Epithelial cell of proximal tubule (primary cell): ENCODE data around the gene REXO1. TPM values are rescaled to one million over a fixed set of nuclear protein-coding genes. Genes with fewer than 3 reads are reported as not detected.
A peak's percentile ranks its signal among the peaks of the same experiment; 100 is the strongest.

ENCODE experiments used
- DNase-seq: peaks from one replicate; pipeline ENCODE4 v3.0.0-alpha.2; 2011; ENCODE audit warnings: low read depth
- H3K4me3 ChIP-seq: 2 replicates; pipeline ENCODE4 v1.5.1; 2011; ENCODE audit warnings: low read depth, mild to moderate bottlenecking, low read length
- total RNA-seq: library from RNA; depleted of rRNA; stranded (reverse); fragments of >200 nt; gene quantifications from 2 replicates; pipeline ENCODE4 v1.2.3, GENCODE V29; 2015
- TF ChIP-seq, protein P1 (sequence below): conservative IDR thresholded peaks from 2 replicates; pipeline ENCODE4 v1.5.1; 2012; ENCODE audit warnings: low read depth, mild to moderate bottlenecking, low read length

Gene REXO1
- total RNA-seq, 1 donor from 2014 or later = 18.4 TPM

DNA sequence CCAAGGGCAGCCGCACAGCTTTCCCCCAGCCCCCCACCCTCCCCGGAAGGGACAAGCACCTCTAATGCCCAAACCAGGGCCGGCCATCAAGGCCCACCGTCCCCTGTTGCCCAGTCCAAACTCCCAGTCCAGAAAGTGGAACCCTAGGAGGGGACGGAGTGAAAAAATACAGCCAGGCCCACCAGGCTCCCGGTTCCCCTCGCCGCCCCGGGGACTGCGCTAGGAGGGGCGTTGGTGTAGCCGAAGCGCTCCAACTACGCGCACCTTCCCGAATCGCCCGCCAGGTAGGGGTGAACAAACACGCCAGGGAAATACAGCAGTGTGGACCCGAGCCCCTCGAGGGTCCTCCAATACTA lies 13.8 kb upstream of the REXO1 start:
- DNase-seq = no peak
- TF ChIP-seq, protein P1, sequence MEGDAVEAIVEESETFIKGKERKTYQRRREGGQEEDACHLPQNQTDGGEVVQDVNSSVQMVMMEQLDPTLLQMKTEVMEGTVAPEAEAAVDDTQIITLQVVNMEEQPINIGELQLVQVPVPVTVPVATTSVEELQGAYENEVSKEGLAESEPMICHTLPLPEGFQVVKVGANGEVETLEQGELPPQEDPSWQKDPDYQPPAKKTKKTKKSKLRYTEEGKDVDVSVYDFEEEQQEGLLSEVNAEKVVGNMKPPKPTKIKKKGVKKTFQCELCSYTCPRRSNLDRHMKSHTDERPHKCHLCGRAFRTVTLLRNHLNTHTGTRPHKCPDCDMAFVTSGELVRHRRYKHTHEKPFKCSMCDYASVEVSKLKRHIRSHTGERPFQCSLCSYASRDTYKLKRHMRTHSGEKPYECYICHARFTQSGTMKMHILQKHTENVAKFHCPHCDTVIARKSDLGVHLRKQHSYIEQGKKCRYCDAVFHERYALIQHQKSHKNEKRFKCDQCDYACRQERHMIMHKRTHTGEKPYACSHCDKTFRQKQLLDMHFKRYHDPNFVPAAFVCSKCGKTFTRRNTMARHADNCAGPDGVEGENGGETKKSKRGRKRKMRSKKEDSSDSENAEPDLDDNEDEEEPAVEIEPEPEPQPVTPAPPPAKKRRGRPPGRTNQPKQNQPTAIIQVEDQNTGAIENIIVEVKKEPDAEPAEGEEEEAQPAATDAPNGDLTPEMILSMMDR = no peak
- H3K4me3 ChIP-seq = peak overlapping the region; percentile 92

DNA sequence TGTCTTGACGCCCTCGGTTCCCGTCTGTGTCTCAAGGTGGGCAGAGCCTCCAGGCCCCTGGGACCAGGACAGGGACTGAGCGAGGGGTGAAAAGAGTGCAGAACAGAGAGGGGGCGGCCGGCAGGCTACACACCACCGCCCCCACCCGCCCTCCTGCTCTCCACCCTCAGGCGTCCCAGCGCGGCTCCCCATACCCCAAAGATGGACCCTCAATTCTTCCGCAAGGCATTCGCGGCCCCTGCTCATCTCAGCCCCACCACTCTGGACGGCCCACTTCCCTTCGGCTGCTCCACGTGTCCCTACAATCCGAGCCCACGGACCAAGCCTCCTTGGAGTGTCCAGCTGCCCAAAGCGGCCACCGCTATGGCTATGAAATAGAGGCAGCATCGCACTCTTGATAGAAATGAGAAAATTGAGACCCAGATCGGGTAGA lies 13.3 kb upstream of the REXO1 start:
- DNase-seq = no peak
- TF ChIP-seq, protein P1 = no peak
- H3K4me3 ChIP-seq = peak overlapping the region; percentile 92

DNA sequence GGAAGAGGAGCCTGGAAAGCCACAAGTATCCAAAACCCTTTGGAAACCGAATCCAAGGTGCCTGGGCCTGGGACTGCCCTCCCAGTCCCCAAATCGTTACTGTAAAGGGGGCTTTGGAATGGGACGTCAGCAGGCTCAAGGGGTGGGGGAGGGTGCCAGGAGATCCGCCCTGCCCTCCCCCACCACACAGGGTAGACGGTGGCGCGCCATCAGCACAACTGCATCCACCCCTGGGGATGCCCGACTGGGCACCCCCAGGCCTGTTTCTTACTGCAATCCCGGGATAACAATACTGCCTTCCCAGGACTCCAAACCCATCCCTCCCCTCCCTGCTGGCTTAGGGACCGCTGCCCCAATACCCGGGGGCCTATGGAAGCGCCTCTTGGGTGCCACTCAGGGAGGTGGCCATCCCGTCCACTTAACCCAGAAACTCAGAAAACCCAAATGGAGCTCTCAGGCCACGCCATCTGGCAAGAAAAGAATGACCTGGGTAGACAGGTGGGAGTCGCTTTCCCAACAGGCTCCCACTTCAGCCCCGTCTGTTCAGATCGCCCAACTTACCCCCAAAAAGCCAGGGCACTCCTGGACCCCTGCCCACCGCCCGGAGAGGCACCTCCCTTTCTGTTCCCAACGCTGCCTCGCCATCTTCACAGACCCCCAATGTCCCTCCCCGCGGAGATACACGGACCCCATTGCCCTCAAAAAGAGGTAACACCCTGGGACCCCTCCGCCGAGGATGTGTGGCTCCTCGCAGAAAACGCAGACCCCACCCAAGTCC lies 12.7 kb upstream of the REXO1 start:
- TF ChIP-seq, protein P1 = no peak
- H3K4me3 ChIP-seq = peak overlapping the region; percentile 92
- no peak for DNase-seq

DNA sequence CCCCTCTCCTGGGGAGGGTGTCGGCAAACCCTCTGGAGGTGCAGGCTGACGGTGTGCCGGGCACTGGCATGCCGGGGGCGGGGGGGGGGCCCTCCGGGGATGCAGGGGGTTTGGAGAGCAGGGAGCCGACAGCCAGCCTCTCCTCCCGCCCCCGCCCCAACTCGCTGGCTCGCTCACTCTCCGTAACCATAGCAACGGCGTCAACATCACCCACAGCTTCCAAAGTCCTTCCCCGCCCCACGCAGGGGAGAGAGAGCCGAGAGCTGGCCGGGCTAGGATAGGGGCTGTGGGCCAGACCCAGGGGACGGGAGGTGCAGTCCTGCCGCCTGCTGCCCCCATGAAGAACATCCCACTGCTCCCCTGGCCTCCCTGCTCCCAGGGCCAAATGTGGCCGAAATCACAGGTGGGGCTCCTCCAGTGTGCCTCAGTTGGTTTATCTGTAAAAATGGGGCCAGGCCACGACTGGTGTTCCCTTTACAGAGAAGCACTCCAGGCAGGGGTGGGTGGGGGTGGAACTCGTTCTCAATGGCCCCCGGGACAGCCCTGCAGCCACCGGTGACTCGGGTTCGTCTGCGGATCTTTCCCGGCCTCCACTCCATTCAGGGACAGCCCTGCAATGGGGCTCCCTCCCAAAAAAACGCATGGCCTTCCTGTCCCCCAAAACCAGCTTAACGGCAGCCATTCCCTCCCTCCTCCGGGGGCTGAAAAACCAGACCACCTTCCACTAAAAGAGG lies 11.9 kb upstream of the REXO1 start:
- DNase-seq = no peak
- TF ChIP-seq, protein P1 = no peak
- peak overlapping the region; percentile 92 for H3K4me3 ChIP-seq

DNA sequence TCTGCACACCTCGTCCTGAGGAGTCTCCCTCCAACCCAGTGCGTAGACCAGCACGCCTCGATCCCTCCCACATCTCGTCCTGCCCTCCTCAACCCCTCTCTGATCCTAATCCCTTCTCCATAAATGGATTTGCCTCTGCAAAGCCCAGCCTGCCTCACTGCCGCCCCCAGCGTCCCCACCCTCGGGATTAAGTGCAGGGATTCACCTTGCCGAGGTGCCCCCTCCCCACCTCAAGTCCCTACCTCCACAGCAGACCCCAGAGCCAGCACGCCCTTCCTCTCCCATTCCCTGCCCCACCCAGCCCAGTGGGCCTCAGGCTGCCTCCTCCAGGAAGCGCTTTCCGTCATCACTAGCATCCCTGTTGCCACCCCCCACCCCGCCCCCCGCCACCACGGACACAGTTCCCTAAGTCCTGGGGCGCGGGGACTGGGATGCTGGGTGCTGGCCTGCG lies 11.1 kb upstream of the REXO1 start:
- DNase-seq = no peak
- TF ChIP-seq, protein P1 = no peak
- peak overlapping the region; percentile 92 for H3K4me3 ChIP-seq

DNA sequence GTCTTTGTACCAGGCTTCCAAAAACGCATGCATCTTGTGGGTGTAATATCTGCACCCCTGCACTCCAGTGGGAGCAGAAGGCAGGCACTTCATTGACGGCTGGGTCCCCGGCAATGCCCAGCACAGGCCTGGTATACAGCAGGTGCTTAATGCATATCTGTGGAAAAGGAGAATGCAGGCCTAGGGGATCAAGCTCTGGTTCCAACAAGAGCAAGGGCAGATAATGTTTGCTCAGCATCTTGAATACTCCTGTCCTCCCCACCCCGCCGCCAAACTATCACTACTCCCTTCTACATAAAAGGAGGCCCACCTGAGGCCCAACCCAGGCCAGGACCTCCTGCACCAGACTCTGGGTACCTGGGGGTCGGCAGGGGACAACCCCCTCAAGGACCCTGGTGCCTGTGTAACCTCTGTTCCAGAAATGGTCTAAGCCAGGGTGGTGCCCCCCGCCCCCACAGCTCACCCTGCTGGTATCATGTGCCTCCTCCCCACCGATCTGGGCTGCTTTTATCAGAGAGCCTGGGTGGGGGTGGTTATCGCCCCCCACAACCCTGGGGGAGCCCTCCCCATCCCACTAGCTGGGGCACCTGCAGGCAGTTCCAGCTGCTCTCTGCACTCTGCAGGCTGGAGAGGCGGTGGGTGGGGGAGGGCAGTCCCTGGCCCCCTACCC lies 10.3 kb upstream of the REXO1 start:
- TF ChIP-seq, protein P1 = no peak
- no peak overlapping the region for H3K4me3 ChIP-seq

More for the DNA sequence above, 10.3 kb upstream of the REXO1 start:
- no peak for DNase-seq
